ENCODE data around the gene KRT27. TPM values are rescaled to one million over a fixed set of nuclear protein-coding genes. Genes with fewer than 3 reads are reported as not detected.

The KRT27 gene
- total and polyA plus RNA-seq, 9 of the 15 experiments (the other 6 are each of a cell fraction or from before 2014, with no cell fraction given) = 0.10 TPM; not detected in 8

- TF ChIP-seq ZNF561 (CRISPR knock-in tag; conservative IDR thresholded peaks at IDR 0.05) (no peak), CHCHD3 (CRISPR knock-in tag; IDR thresholded peaks at IDR 0.05) (no peak), NFXL1 (CRISPR knock-in tag; IDR thresholded peaks at IDR 0.05) (no peak), FOXA3 (CRISPR knock-in tag; conservative IDR thresholded peaks at IDR 0.05 in 1 of 2, IDR thresholded peaks at IDR 0.05 in 1 of 2) (peak in 1 of 2 experiments; percentile 52; a peak in 1 of 4 replicates), ZNF507 (tag; conservative IDR thresholded peaks at IDR 0.05) (no peak), GATA2 (CRISPR knock-in tag; IDR thresholded peaks at IDR 0.05) (peak; percentile 80), CHD4 (IDR thresholded peaks at IDR 0.05; ENCODE audit: insufficient read depth, insufficient replicate concordance, low read depth, low read length, poor library complexity, severe bottlenecking) (no peak), NFYB (IDR thresholded peaks at IDR 0.05; ENCODE audit: extremely low read depth, insufficient read length) (no peak), TGIF2 (CRISPR knock-in tag; IDR thresholded peaks at IDR 0.05) (no peak), ZC3H4 (CRISPR knock-in tag; IDR thresholded peaks at IDR 0.05; ENCODE audit: borderline replicate concordance) (no peak), PCBP1 (IDR thresholded peaks at IDR 0.05; ENCODE audit: low read depth, low read length, poor library complexity, severe bottlenecking) (no peak)
- TF ChIP-seq, protein P1, sequence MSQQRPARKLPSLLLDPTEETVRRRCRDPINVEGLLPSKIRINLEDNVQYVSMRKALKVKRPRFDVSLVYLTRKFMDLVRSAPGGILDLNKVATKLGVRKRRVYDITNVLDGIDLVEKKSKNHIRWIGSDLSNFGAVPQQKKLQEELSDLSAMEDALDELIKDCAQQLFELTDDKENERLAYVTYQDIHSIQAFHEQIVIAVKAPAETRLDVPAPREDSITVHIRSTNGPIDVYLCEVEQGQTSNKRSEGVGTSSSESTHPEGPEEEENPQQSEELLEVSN (IDR thresholded peaks at IDR 0.05; ENCODE audit: borderline replicate concordance in 1 of 2, extremely low read depth in 1 of 2, insufficient read depth in 1 of 2, insufficient read length in 1 of 2, low read depth in 1 of 2, low read length in 1 of 2, poor library complexity in 1 of 2, severe bottlenecking in 1 of 2) = peak in 1 of 2 experiments; percentile 62
Observed at GRCh38 chr17:40827746-40828453, 45.5 kb upstream of the KRT27 start (continued).

Data from K562 (cell line).